ENCODE data around the gene PLEKHM3.

- TF ChIP-seq CTCF (IDR thresholded peaks at IDR 0.05; ENCODE audit: insufficient read depth, low read length, poor library complexity, severe bottlenecking) (no peak), EZH2phosphoT487 (conservative IDR thresholded peaks at IDR 0.05; ENCODE audit: low read length) (no peak)
Measured at GRCh38 chr2:207784898-207785297, 240.4 kb downstream of the PLEKHM3 start.
